Caco-2 (cell line): ENCODE data around the gene COA8. TPM values are rescaled to one million over a fixed set of nuclear protein-coding genes. Genes with fewer than 3 reads are reported as not detected.
A peak's percentile ranks its signal among the peaks of the same experiment; 100 is the strongest.

ENCODE experiments used
- BruUV-seq: library from RNA; stranded (reverse); fragments of 400-500 nt; replicated peaks from 2 replicates; lab custom pipeline; 2021; lab: Mats Ljungman, UMichigan
- CTCF ChIA-PET: fragments of 300-600 bp; sonication (Branson Sonifier 250); formaldehyde crosslinking; loops from one replicate; lab custom pipeline; 2022; ENCODE audit warnings: antibody characterized with exemption; lab: Charles Lee
- POLR2A ChIA-PET: fragments of 300-600 bp; sonication (Branson Sonifier 250); formaldehyde crosslinking; loops from one replicate; lab custom pipeline; 2022; ENCODE audit warnings: antibody characterized with exemption; lab: Charles Lee
- DNase-seq, 2 experiments: peaks; one replicate each; pipeline versions ENCODE4 v3.0.0 to v3.0.0-alpha.2; 2020 to 2022
- H3K27me3 ChIP-seq: replicated peaks from 2 replicates; pipeline ENCODE4 v1.6.0; 2011; ENCODE audit warnings: low read length; ENCODE audit not compliant: control insufficient read depth, insufficient read depth
- H3K36me3 ChIP-seq: 2 replicates; pipeline ENCODE4 v1.5.1; 2011; ENCODE audit warnings: low read length; ENCODE audit not compliant: control insufficient read depth, insufficient read depth
- H3K4me1 ChIP-seq: fragments of 250-450 bp; sonication (Bioruptor Pico); 2 replicates; pipeline ENCODE4 v1.5.1; 2020; ENCODE audit warnings: mild to moderate bottlenecking
- H3K4me3 ChIP-seq: 2 replicates; pipeline ENCODE4 v1.5.1; 2011; ENCODE audit warnings: low read depth, mild to moderate bottlenecking, control low read depth, low read length
- H3K9me3 ChIP-seq: fragments of 250-450 bp; sonication (Bioruptor Pico); 2 replicates; pipeline ENCODE4 v1.5.1; 2020; ENCODE audit warnings: mild to moderate bottlenecking, moderate library complexity
- H3K27ac Mint-ChIP-seq: one replicate; pipeline ENCODE4 v1.8.0; 2022; ENCODE audit warnings: mixed read lengths; ENCODE audit not compliant: unreplicated experiment
- H3K27me3 Mint-ChIP-seq: one replicate; pipeline ENCODE4 v1.8.0; 2022; ENCODE audit warnings: mixed read lengths; ENCODE audit not compliant: insufficient read depth, unreplicated experiment
- H3K36me3 Mint-ChIP-seq: one replicate; pipeline ENCODE4 v1.8.0; 2022; ENCODE audit warnings: mild to moderate bottlenecking, mixed read lengths; ENCODE audit not compliant: insufficient read depth, unreplicated experiment
- H3K4me1 Mint-ChIP-seq: one replicate; pipeline ENCODE4 v1.8.0; 2022; ENCODE audit warnings: low read depth, mixed read lengths; ENCODE audit not compliant: unreplicated experiment
- H3K4me3 Mint-ChIP-seq: one replicate; pipeline ENCODE4 v1.8.0; 2022; ENCODE audit warnings: mild to moderate bottlenecking, moderate library complexity, mixed read lengths; ENCODE audit not compliant: unreplicated experiment
- H3K9me3 Mint-ChIP-seq: one replicate; pipeline ENCODE4 v1.8.0; 2022; ENCODE audit warnings: mixed read lengths; ENCODE audit not compliant: unreplicated experiment
- CTCF ChIP-seq, 2 experiments: fragments of 200-600 bp in 1 of 2; IDR thresholded peaks; 1 replicate in 1 of 2; 2 replicates in 1 of 2; pipeline versions ENCODE4 v1.5.1 to v1.8.0; 2011 to 2022; ENCODE audit warnings: antibody characterized with exemption in 1 of 2, control low read depth in 1 of 2, inconsistent platforms in 1 of 2, low read depth in 1 of 2, low read length in 1 of 2, mild to moderate bottlenecking in 1 of 2, moderate library complexity in 1 of 2; ENCODE audit not compliant: insufficient read depth in 1 of 2, severe bottlenecking in 1 of 2, unreplicated experiment in 1 of 2
- intact Hi-C: fragments of 100-400 bp; cut with micrococcal nuclease; formaldehyde crosslinking; loops from one replicate; pipeline ENCODE4 v1.10.0; 2022; ENCODE audit not compliant: unreplicated experiment
- total RNA-seq: library from RNA; stranded (reverse); gene quantifications from 2 replicates; pipeline ENCODE4 v1.2.3, GENCODE V29; 2022

Gene COA8
- total RNA-seq, 1 experiment from 2014 or later = 50.7 TPM

DNA sequence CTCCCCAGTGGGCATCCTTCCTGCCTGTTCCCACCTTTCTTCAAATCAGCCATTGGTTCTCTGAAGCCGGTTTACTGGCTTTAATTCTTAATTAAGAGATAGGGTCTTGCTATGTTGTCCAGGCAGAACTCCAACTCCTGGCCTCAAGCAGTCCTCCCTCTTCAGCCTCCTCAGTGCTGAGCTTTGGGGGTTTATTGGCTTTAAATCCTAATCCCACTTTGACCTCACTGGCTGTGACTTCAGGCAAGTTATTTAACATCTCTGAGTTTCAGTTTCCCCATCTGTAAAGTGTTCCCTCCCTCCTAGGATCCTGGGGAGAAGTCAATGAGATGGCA, 35.9 kb upstream of the COA8 start:
- intact Hi-C loops = no loop called here
- Mint-ChIP-seq H3K27me3 (no peaks in the 10 kb centered on the region), H3K36me3 (peaks cover 36% of the 10 kb centered on the region), H3K27ac (peak overlapping the region; percentile 85), H3K9me3 (no peaks in the 10 kb centered on the region), H3K4me1 (peaks cover 35% of the 10 kb centered on the region), H3K4me3 (no peak overlapping the region)
- DNase-seq = no peak
- POLR2A ChIA-PET = no interaction called here
- BruUV-seq = no TSS peak
- Histone ChIP-seq H3K9me3 (no peaks in the 10 kb centered on the region), H3K4me1 (peaks cover 62% of the 10 kb centered on the region), H3K4me3 (no peak overlapping the region), H3K36me3 (no peaks in the 10 kb centered on the region), H3K27me3 (no peaks in the 10 kb centered on the region)
- TF ChIP-seq CTCF (IDR thresholded peaks at IDR 0.05; ENCODE audit: insufficient read depth in 1 of 2, low read depth in 1 of 2, low read length in 1 of 2, severe bottlenecking in 1 of 2, unreplicated experiment in 1 of 2) = no peak
- CTCF ChIA-PET = no interaction called here

DNA sequence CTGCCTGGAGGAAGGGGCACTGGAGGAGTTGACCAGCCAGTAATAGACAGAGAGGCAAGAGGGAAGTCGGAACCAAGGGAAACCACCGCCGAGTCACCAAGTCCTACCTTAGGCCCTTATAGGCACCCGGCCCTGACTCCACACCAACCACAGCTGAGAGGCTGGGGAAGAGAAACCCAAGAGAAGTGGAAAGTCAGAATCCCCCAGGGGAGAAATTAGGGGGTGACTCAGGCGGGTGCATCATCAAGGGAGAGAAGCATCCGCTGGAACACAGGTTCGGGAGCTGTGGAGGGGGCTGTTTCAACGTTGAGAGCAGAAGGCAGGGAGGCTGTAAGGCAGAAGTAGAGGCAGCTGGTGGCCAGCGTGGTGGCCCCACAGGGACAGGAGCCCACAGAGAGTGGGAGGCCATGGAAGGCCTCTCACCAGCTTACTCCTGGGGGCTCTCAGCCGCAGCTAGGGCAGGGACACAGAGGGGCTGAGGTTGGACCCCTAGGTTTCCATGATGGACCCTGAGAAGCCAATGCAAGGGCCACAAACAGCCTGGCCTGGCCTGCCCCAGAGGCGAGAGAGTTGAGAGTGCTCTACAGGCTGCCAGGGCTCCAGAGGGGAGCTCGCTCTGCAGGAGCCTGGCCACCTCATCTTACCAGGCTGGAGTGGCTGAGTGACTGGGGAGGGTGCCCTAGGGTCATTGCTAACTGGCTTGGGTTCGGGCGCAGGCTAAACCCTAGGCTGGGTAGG, 35.2 kb upstream of the COA8 start:
- no peak for TF ChIP-seq CTCF (IDR thresholded peaks at IDR 0.05; ENCODE audit: insufficient read depth in 1 of 2, low read depth in 1 of 2, low read length in 1 of 2, severe bottlenecking in 1 of 2, unreplicated experiment in 1 of 2)
- no peaks in the 10 kb centered on the region for H3K27me3 Mint-ChIP-seq
- no peaks in the 10 kb centered on the region for H3K9me3 Mint-ChIP-seq
- H3K4me3 Mint-ChIP-seq = peak overlapping the region; percentile 81
- peaks cover 62% of the 10 kb centered on the region for H3K4me1 ChIP-seq
- H3K36me3 ChIP-seq = 0 out of 2 replicates have a peak, but pooled peaks cover 2% of the 10 kb centered on the region
- ChIA-PET POLR2A (interaction anchor here (1.0 kb wide), 1 partner anchor 22 kb away, joined by 5 read pairs; no protein-coding TSS in a partner anchor), CTCF (interaction anchor here (1.0 to 1.6 kb wide), 3 partner anchors 9 to 27 kb away, joined by 5 to 8 read pairs (median 6); no protein-coding TSS in a partner anchor)
- H3K27me3 ChIP-seq = no peaks in the 10 kb centered on the region
- intact Hi-C loops = no loop called here
- DNase-seq = no peak
- H3K4me3 ChIP-seq = peak overlapping the region; percentile 85
- H3K9me3 ChIP-seq = no peaks in the 10 kb centered on the region
- BruUV-seq = no TSS peak
- H3K4me1 Mint-ChIP-seq = peaks cover 35% of the 10 kb centered on the region
- H3K27ac Mint-ChIP-seq = peak overlapping the region; percentile 85
- peaks cover 29% of the 10 kb centered on the region for H3K36me3 Mint-ChIP-seq

- Histone ChIP-seq H3K27me3 (no peaks in the 10 kb centered on the region), H3K36me3 (0 out of 2 replicates have a peak, but pooled peaks cover 2% of the 10 kb centered on the region), H3K4me3 (peak overlapping the region; percentile 85), H3K4me1 (peaks cover 57% of the 10 kb centered on the region), H3K9me3 (no peaks in the 10 kb centered on the region)
- intact Hi-C loops = no loop called here
- BruUV-seq = no TSS peak
- no peaks in the 10 kb centered on the region for H3K9me3 Mint-ChIP-seq
- peak overlapping the region; percentile 81 for H3K4me3 Mint-ChIP-seq
- ChIA-PET CTCF (interaction anchor here (1.0 to 2.2 kb wide), 5 partner anchors 9 to 28 kb away, joined by 3 to 11 read pairs (median 6); no protein-coding TSS in a partner anchor), POLR2A (interaction anchor here (0.6 to 1.0 kb wide), 2 partner anchors 22 to 59 kb away, joined by 4 to 5 read pairs; no protein-coding TSS in a partner anchor)
- H3K27ac Mint-ChIP-seq = peak overlapping the region; percentile 85
- H3K27me3 Mint-ChIP-seq = no peaks in the 10 kb centered on the region
- TF ChIP-seq CTCF (IDR thresholded peaks at IDR 0.05; ENCODE audit: insufficient read depth in 1 of 2, low read depth in 1 of 2, low read length in 1 of 2, severe bottlenecking in 1 of 2, unreplicated experiment in 1 of 2) = no peak
- peaks cover 35% of the 10 kb centered on the region for H3K4me1 Mint-ChIP-seq
- DNase-seq = peak in 1 of 2 experiments; percentile 43
- H3K36me3 Mint-ChIP-seq = peaks cover 29% of the 10 kb centered on the region
Measured at GRCh38 chr14:103528146-103528586, 34.6 kb upstream of the COA8 start.
